HepG2 (cell line): Measurements from ENCODE around the gene FKBP1B. TPM values are rescaled to one million over a fixed set of nuclear protein-coding genes. Genes with fewer than 3 reads are reported as not detected.
A peak's percentile ranks its signal among the peaks of the same experiment; 100 is the strongest.

Experiments used
- ARID4A ChIP-seq: sonication (generic); formaldehyde crosslinking; IDR thresholded peaks from 2 replicates; pipeline ENCODE4 v1.5.0; 2020; ENCODE audit warnings: mild to moderate bottlenecking, missing genetic modification reagents, borderline replicate concordance
- HNF4A ChIP-seq: sonication (generic); formaldehyde crosslinking; IDR thresholded peaks from 2 replicates; pipeline ENCODE4 v1.4.0; 2020; ENCODE audit warnings: missing genetic modification reagents
- LRRFIP1 ChIP-seq: sonication (generic); formaldehyde crosslinking; conservative IDR thresholded peaks from 2 replicates; pipeline ENCODE4 v1.4.0; 2020; ENCODE audit warnings: missing genetic modification reagents
- MZF1 ChIP-seq: sonication (generic); formaldehyde crosslinking; IDR thresholded peaks from 2 replicates; pipeline ENCODE4 v1.8.1; 2023; ENCODE audit warnings: mild to moderate bottlenecking, missing genetic modification reagents, borderline replicate concordance
- PAXIP1 ChIP-seq: sonication (generic); formaldehyde crosslinking; conservative IDR thresholded peaks from 2 replicates; pipeline ENCODE4 v1.4.0; 2020; ENCODE audit warnings: mild to moderate bottlenecking, missing genetic modification reagents, moderate library complexity
- PRMT3 ChIP-seq: sonication (generic); formaldehyde crosslinking; IDR thresholded peaks from 2 replicates; pipeline ENCODE4 v1.8.1; 2022; ENCODE audit warnings: low read depth, mild to moderate bottlenecking, moderate library complexity, missing genetic modification reagents, borderline replicate concordance
- RFX5 ChIP-seq: IDR thresholded peaks from 2 replicates; pipeline ENCODE4 v1.6.1; 2011; ENCODE audit warnings: low read depth, low read length, improper control_type of control experiment
- SMYD3 ChIP-seq: sonication (generic); formaldehyde crosslinking; IDR thresholded peaks from 2 replicates; pipeline ENCODE4 v1.8.1; 2023; ENCODE audit warnings: mild to moderate bottlenecking, missing genetic modification reagents
- STAG1 ChIP-seq: sonication (generic); formaldehyde crosslinking; IDR thresholded peaks from 2 replicates; pipeline ENCODE4 v1.4.0; 2020; ENCODE audit warnings: missing genetic modification reagents
- ZBTB20 ChIP-seq: sonication (generic); formaldehyde crosslinking; IDR thresholded peaks from 2 replicates; pipeline ENCODE4 v1.8.1; 2023; ENCODE audit warnings: missing genetic modification reagents, low read depth, mild to moderate bottlenecking, borderline replicate concordance
- ZFP62 ChIP-seq: sonication (generic); formaldehyde crosslinking; IDR thresholded peaks from 2 replicates; pipeline ENCODE4 v1.4.0; 2020; ENCODE audit warnings: missing genetic modification reagents
- ZNF230 ChIP-seq: sonication (generic); formaldehyde crosslinking; IDR thresholded peaks from 2 replicates; pipeline ENCODE4 v1.4.0; 2020; ENCODE audit warnings: mild to moderate bottlenecking, missing genetic modification reagents
- ZNF34 ChIP-seq: sonication (generic); formaldehyde crosslinking; IDR thresholded peaks from 2 replicates; pipeline ENCODE4 v1.4.0; 2020; ENCODE audit warnings: mild to moderate bottlenecking, missing genetic modification reagents, borderline replicate concordance
- ZNF354B ChIP-seq: sonication (generic); formaldehyde crosslinking; IDR thresholded peaks from 2 replicates; pipeline ENCODE4 v1.8.0; 2022; ENCODE audit warnings: mild to moderate bottlenecking, missing genetic modification reagents
- ZSCAN25 ChIP-seq: sonication (generic); formaldehyde crosslinking; IDR thresholded peaks from 2 replicates; pipeline ENCODE4 v1.8.0; 2022; ENCODE audit warnings: mild to moderate bottlenecking, missing genetic modification reagents
- polyA plus RNA-seq, 8 experiments: library from polyadenylated mRNA; depleted of rRNA in 3 of 8; stranded (reverse) in 7 of 8; unstranded in 1 of 8; fragments of >200 nt; fragmentation: Illumina TruSeq in 4 of 8; extraction: Trizol in 4 of 8; gene quantifications; 2 replicates each; pipeline versions ENCODE4 v1.2.1 to v1.2.3, GENCODE V29; 2011 to 2016; ENCODE audit warnings: low read depth in 4 of 8, missing spikeins in 1 of 8, mixed read lengths in 1 of 8; ENCODE audit not compliant: insufficient read depth in 1 of 8
- total RNA-seq, 5 experiments: library from RNA; depleted of rRNA; stranded (reverse); fragments of >200 nt; fragmentation: Illumina TruSeq; extraction: Trizol; gene quantifications; 2 replicates each; pipeline ENCODE4 v1.2.3, GENCODE V29; 2016; ENCODE audit warnings: low read depth in 1 of 5
- TF ChIP-seq, protein P1 (sequence below): sonication (generic); formaldehyde crosslinking; IDR thresholded peaks from 2 replicates; pipeline ENCODE4 v1.4.0; 2020; ENCODE audit warnings: mild to moderate bottlenecking, low read depth, missing genetic modification reagents

Gene FKBP1B
- total and polyA plus RNA-seq, 2 of the 13 experiments (the other 11 are each of a cell fraction or from before 2014, with no cell fraction given) = 35.2 to 96.3 TPM

- TF ChIP-seq ARID4A (peak; percentile 96), RFX5 (no peak), ZNF354B (peak; percentile 64; the same call in 1 of the 2 replicates), ZNF230 (peak; percentile 96), HNF4A (CRISPR knock-in tag) (peak; percentile 75), ZSCAN25 (CRISPR knock-in tag) (no peak), LRRFIP1 (CRISPR knock-in tag) (peak; percentile 36; the same call in 1 of the 2 replicates), PRMT3 (no peak; the same call in 1 of the 2 replicates), ZNF34 (CRISPR knock-in tag) (peak; percentile 96; the same call in 1 of the 2 replicates), SMYD3 (peak; percentile 85; the same call in 1 of the 2 replicates), MZF1 (CRISPR knock-in tag) (peak; percentile 85), PAXIP1 (CRISPR knock-in tag) (peak; percentile 83), ZBTB20 (CRISPR knock-in tag) (peak; percentile 86), ZFP62 (no peak), STAG1 (CRISPR knock-in tag) (no peak; the same call in 1 of the 2 replicates)
- TF ChIP-seq, protein P1, sequence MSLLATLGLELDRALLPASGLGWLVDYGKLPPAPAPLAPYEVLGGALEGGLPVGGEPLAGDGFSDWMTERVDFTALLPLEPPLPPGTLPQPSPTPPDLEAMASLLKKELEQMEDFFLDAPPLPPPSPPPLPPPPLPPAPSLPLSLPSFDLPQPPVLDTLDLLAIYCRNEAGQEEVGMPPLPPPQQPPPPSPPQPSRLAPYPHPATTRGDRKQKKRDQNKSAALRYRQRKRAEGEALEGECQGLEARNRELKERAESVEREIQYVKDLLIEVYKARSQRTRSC = no peak
Observed at GRCh38 chr2:24075915-24076848, 26.6 kb downstream of the FKBP1B start, which contains the start of gene SF3B6 (continued).
